SKM-1 (cell line): Measurements from ENCODE around the gene CCDC18.
"Not testable (repeated sequence)": the region's sequence is repeated elsewhere in the genome, so short reads cannot be mapped to it uniquely, and the experiment has no call there.

Experiments used
- DNase-seq: peaks from one replicate; lab custom pipeline; 2025; ENCODE audit not compliant: unreplicated experiment; lab: John Stamatoyannopoulos, UW

CCDC18 gene

GRCh38 chr1:93180723-93181613 lies at the start of gene CCDC18:
Gene CCDC18 (plus strand): TSS chr1:93180724. CDS start chr1:93183362, 2,638 bp downstream.
- DNase-seq = peak; percentile 21

DNA sequence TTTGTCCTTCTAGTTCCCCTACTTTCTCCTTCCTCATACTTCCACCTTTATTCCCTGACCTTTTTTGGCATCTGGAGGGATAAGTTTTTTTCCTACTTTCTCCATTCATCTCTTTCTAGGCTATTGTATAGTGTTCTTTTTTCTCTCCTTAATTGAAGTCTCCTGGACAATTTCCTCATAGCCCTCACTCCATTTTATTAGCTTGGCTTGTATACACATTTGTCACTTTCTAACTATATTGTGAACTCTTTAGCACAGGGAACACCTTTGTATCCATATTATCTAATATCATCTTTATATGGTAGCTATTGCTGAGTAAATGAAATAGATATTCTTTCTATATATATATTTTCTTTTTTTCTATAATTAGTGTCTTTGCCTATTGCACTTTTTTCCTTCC lies 47.9 kb upstream of the CCDC18 start:
- DNase-seq = no peak

- no peak for DNase-seq
Measured at GRCh38 chr1:93136445-93136844, 44.1 kb upstream of the CCDC18 start.

GRCh38 chr1:93137604-93138292 lies 42.8 kb upstream of the CCDC18 start:
- DNase-seq = no peak

DNA sequence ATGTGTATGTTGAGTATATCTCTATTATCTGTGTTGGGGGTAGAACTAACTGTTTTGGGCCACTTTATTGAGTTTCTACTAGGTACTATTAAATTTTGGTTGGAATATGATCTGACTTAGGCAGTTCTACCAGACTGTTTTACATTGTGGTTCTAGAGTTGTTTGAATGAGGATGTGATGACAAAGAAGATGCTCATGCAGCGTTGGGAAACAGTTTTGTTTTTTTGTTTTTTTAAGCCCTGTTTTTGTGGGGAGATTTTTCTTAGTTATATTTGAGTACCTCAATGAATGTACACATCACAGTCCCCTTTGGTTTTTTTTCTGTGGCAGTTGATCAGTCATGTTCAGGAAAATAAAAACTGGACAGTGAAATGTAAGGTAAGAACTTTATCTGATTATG lies 40.4 kb upstream of the CCDC18 start:
- no peak for DNase-seq

- DNase-seq = no peak
Measured at GRCh38 chr1:93142161-93142560, 38.4 kb upstream of the CCDC18 start.

- DNase-seq = no peak
Measured at GRCh38 chr1:93143136-93143535, 37.4 kb upstream of the CCDC18 start.

GRCh38 chr1:93143769-93144168 lies 36.8 kb upstream of the CCDC18 start:
- no peak for DNase-seq

- DNase-seq = no peak
Measured at GRCh38 chr1:93148001-93148400, 32.5 kb upstream of the CCDC18 start.

DNA sequence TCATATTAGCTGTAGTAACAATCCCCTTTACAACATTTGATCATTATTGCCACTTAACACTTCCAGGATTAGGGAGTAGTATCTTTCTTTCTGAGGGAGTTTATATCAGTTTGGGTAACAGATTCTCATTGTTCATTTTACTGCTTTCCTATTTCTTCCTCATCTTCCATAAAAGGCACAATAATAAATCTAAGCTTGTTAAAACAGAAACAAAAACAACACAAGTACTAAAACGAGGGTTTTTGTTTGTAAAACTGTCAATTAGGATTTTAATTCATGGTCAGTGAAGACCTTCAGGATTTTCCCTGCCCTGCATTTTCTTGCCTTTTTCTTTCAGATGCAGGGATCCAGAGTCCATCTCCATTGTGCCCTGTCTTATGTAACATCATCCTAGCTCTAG lies 29.8 kb upstream of the CCDC18 start:
- no peak for DNase-seq

GRCh38 chr1:93151474-93151873 lies 29.1 kb upstream of the CCDC18 start:
- no peak for DNase-seq

DNA sequence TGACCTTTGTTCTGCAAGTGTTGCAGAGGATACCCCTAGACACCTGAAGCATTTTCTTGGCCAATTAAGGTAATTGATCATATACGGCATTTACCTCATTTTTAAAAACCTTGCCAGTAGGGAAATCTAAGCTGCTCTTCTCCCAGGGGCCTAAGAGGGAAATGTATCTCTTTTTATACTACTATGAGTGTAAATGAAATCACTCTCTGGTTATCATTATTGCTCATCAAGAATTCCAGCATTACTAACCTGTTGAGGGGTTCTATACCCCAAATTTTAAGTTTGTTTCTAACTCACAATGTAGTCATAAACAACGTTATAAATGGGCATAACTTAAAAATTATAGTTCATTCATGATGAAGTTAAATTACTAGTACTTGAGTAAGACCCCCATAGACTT lies 27.7 kb upstream of the CCDC18 start:
- DNase-seq = no peak

DNA sequence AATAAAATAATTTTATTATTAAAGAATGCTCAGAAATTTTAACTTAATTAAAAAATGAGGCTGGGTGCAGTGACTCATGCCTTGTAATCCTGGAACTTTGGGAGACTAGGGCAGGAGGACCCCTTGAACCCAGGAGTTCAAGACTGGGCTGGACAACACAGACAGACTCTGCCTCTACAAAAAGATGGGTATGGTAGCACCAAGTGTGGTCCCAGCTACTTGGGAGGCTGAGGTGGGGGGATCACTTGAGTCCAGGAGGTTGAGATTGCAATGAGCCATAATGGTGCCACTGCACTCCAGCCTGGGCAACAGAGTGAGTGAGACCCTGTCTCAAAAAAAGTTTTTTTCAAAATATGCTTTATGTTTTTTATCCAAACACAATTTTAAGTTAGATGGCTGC lies 25.6 kb upstream of the CCDC18 start:
- DNase-seq = no peak

- DNase-seq = no peak
Measured at GRCh38 chr1:93155335-93155734, 25.2 kb upstream of the CCDC18 start.

GRCh38 chr1:93159337-93159736 lies 21.2 kb upstream of the CCDC18 start:
- DNase-seq = no peak

- not testable (repeated sequence) for DNase-seq
Measured at GRCh38 chr1:93163314-93163713, 17.2 kb upstream of the CCDC18 start.

GRCh38 chr1:93164816-93165215 lies 15.7 kb upstream of the CCDC18 start:
- no peak for DNase-seq

DNA sequence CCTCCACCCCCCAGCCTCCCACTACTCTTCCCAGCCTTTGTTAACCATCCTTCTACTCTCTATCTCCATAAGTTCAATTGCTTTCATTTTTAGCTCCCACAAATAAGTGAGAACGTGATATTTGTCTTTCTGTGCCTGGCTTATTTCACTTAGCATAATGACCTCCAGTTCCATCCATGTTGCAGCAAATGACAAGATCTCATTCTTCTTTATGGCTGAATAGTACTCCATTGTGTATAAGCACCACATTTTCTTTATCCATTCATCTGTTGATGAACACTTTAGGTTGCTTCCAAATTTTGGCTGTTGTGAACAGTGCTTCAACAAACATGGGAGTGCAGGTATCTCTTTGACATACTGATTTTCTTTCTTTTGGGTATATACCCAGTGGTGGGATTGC lies 14.6 kb upstream of the CCDC18 start:
- not testable (repeated sequence) for DNase-seq

DNA sequence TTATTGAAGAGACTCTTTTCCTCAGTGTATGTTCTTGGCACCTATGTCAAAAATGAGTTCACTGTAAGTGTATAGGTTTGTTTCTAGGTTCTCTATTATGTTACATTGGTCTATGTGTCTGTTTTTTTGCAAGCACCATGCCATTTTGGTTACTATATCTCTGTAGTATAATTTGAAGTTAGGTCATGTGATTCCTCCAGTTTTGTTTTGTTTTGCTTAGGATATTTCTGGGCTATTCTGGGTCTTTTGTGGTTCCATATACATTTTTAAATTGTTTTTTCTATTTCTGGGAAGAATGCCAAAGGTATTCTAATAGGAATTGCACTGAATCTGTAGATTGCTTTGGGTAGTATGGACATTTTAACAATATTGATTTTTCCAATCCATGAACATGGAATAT lies 13.5 kb upstream of the CCDC18 start:
- no peak for DNase-seq

GRCh38 chr1:93170141-93170678 lies 10.3 kb upstream of the CCDC18 start:
- DNase-seq = not testable (repeated sequence)

- DNase-seq = no peak
Measured at GRCh38 chr1:93171549-93172034, 8.9 kb upstream of the CCDC18 start.

DNA sequence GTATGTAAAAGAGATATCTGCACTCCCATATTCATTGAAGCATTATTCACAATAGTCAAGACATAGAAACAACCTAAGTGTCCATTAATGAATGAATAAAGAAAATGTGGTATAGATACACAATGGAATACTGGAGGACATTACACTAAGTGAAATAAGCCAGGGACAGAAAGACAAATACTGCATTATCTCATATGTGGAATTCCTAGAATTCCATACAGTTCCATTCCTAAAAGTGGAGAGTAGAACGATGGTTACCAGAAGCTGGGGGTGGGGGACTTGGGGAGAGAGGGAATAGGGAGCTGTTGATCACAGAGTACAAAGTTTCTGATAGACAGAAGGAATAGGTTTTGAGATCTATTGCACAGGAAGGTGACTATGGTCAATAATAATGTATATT lies 7.7 kb upstream of the CCDC18 start:
- DNase-seq = no peak
